Measurements from ENCODE around the gene LLGL1. TPM values are rescaled to one million over a fixed set of nuclear protein-coding genes. Genes with fewer than 3 reads are reported as not detected.

LLGL1 gene
- total and polyA plus RNA-seq, 2 donors from 2014 or later = 8.0 to 13.7 TPM

- Histone ChIP-seq H3K4me3 (ENCODE audit: low read length in 3 of 3) (no peak overlapping the region), H3K27ac (ENCODE audit: low read depth in 2 of 2, low read length in 2 of 2) (no peak overlapping the region), H3K9me3 (ENCODE audit: control insufficient read depth in 2 of 3, insufficient read depth in 1 of 3, low read length in 3 of 3) (no peaks in the 10 kb centered on the region), H3K36me3 (ENCODE audit: control insufficient read depth in 2 of 3, insufficient read depth in 3 of 3, low read length in 3 of 3) (no peaks in the 10 kb centered on the region), H3K4me1 (ENCODE audit: control insufficient read depth in 2 of 3, insufficient read depth in 2 of 3, low read depth in 1 of 3, low read length in 3 of 3) (peaks cover 0 to 6% (median 6%) of the 10 kb centered on the region in 3 donors), H3K27me3 (ENCODE audit: control insufficient read depth, insufficient read depth, low read length) (no peaks in the 10 kb centered on the region), H3K9ac (ENCODE audit: low read length in 3 of 3) (no peak overlapping the region)
- TF ChIP-seq CTCF (IDR thresholded peaks at IDR 0.05; ENCODE audit: borderline replicate concordance, extremely low read depth, insufficient read depth) = no peak
- DNase-seq (peak in 1 of 5 donors; percentile 44), FAIRE-seq (no peak)
- intact Hi-C loops (cut with DNase I) = no loop called here
Observed at GRCh38 chr17:18229254-18229653, 3.8 kb downstream of the LLGL1 start.

- peak in 1 of 5 donors; percentile 38 for DNase-seq
Observed at GRCh38 chr17:18229771-18230170, 4.3 kb downstream of the LLGL1 start.

GRCh38 chr17:18230288-18231141 lies 5.1 kb downstream of the LLGL1 start:
- Histone ChIP-seq H3K4me1 (ENCODE audit: control insufficient read depth in 2 of 3, insufficient read depth in 2 of 3, low read depth in 1 of 3, low read length in 3 of 3) (peaks cover 0 to 6% (median 3%) of the 10 kb centered on the region in 3 donors), H3K4me3 (ENCODE audit: low read length in 3 of 3) (no peak overlapping the region), H3K36me3 (ENCODE audit: control insufficient read depth in 2 of 3, insufficient read depth in 3 of 3, low read length in 3 of 3) (peaks cover 0 to 5% (median 3%) of the 10 kb centered on the region in 3 donors), H3K9me3 (ENCODE audit: control insufficient read depth in 2 of 3, insufficient read depth in 1 of 3, low read length in 3 of 3) (no peaks in the 10 kb centered on the region), H3K27me3 (ENCODE audit: control insufficient read depth, insufficient read depth, low read length) (no peaks in the 10 kb centered on the region), H3K9ac (ENCODE audit: low read length in 3 of 3) (no peak overlapping the region), H3K27ac (ENCODE audit: low read depth in 2 of 2, low read length in 2 of 2) (no peak overlapping the region)
- no peak for FAIRE-seq
- intact Hi-C loops (cut with DNase I) = no loop called here
- no peak for TF ChIP-seq CTCF (IDR thresholded peaks at IDR 0.05; ENCODE audit: borderline replicate concordance, extremely low read depth, insufficient read depth)
- peak in 1 of 5 donors; percentile 40 for DNase-seq

More at GRCh38 chr17:18229771-18230170, 4.3 kb downstream of the LLGL1 start:
- Histone ChIP-seq H3K9me3 (ENCODE audit: control insufficient read depth in 2 of 3, insufficient read depth in 1 of 3, low read length in 3 of 3) (no peaks in the 10 kb centered on the region), H3K27me3 (ENCODE audit: control insufficient read depth, insufficient read depth, low read length) (no peaks in the 10 kb centered on the region), H3K4me3 (ENCODE audit: low read length in 3 of 3) (no peak overlapping the region), H3K36me3 (ENCODE audit: control insufficient read depth in 2 of 3, insufficient read depth in 3 of 3, low read length in 3 of 3) (peaks cover 0 to 3% (median 3%) of the 10 kb centered on the region in 3 donors), H3K4me1 (ENCODE audit: control insufficient read depth in 2 of 3, insufficient read depth in 2 of 3, low read depth in 1 of 3, low read length in 3 of 3) (peaks cover 0 to 6% (median 6%) of the 10 kb centered on the region in 3 donors), H3K9ac (ENCODE audit: low read length in 3 of 3) (no peak overlapping the region), H3K27ac (ENCODE audit: low read depth in 2 of 2, low read length in 2 of 2) (no peak overlapping the region)
- intact Hi-C loops (cut with DNase I) = no loop called here
- FAIRE-seq = no peak
- TF ChIP-seq CTCF (IDR thresholded peaks at IDR 0.05; ENCODE audit: borderline replicate concordance, extremely low read depth, insufficient read depth) = no peak
